ENCODE results near the gene ATG16L2.
A peak's percentile ranks its signal among the peaks of the same experiment; 100 is the strongest.

The ATG16L2 gene

GRCh38 chr11:72812967-72813739 lies 1.1 kb upstream of the ATG16L2 start:
- Histone ChIP-seq H3K79me2 (ENCODE audit: insufficient read depth, low read length) (peaks cover 24% of the 10 kb centered on the region), H3K9me3 (ENCODE audit: insufficient read depth, low read length) (no peaks in the 10 kb centered on the region), H3K4me2 (ENCODE audit: low read depth, low read length, poor library complexity, severe bottlenecking) (peak overlapping the region; percentile 89), H2AFZ (ENCODE audit: low read depth, low read length, severe bottlenecking) (peak overlapping the region; percentile 70), H3K9ac (ENCODE audit: low read length) (peak overlapping the region; percentile 82), H3K36me3 (ENCODE audit: low read length) (no peaks in the 10 kb centered on the region), H3K4me3 (ENCODE audit: insufficient read depth, low read length, poor library complexity, severe bottlenecking) (peak overlapping the region; percentile 85), H3K27ac (ENCODE audit: low read depth, low read length) (peak overlapping the region; percentile 83), H3F3A (ENCODE audit: insufficient read depth) (peaks cover 14% of the 10 kb centered on the region), H3K9me2 (replicated peaks; ENCODE audit: insufficient read depth, low read length) (no peaks in the 10 kb centered on the region), H3K27me3 (ENCODE audit: low read length) (no peaks in the 10 kb centered on the region), H4K20me1 (ENCODE audit: low read depth, low read length) (no peaks in the 10 kb centered on the region)
- TF ChIP-seq CTCF (IDR thresholded peaks at IDR 0.05; ENCODE audit: insufficient read depth, low read length, poor library complexity, severe bottlenecking) (peak; percentile 87), EZH2phosphoT487 (conservative IDR thresholded peaks at IDR 0.05; ENCODE audit: low read length) (no peak)

- no peaks in the 10 kb centered on the region for H3K27me3 ChIP-seq (ENCODE audit: low read length)
- H3K4me2 ChIP-seq (ENCODE audit: low read depth, low read length, poor library complexity, severe bottlenecking), result peak overlapping the region; percentile 89
- no peaks in the 10 kb centered on the region for H3K9me3 ChIP-seq (ENCODE audit: insufficient read depth, low read length)
- peak overlapping the region; percentile 83 for H3K27ac ChIP-seq (ENCODE audit: low read depth, low read length)
- peak overlapping the region; percentile 70 for H2AFZ ChIP-seq (ENCODE audit: low read depth, low read length, severe bottlenecking)
- no peaks in the 10 kb centered on the region for H3K9me2 ChIP-seq (replicated peaks; ENCODE audit: insufficient read depth, low read length)
- peak overlapping the region; percentile 85 for H3K4me3 ChIP-seq (ENCODE audit: insufficient read depth, low read length, poor library complexity, severe bottlenecking)
- H3K36me3 ChIP-seq (ENCODE audit: low read length), result no peaks in the 10 kb centered on the region
- H4K20me1 ChIP-seq (ENCODE audit: low read depth, low read length), result no peaks in the 10 kb centered on the region
- H3F3A ChIP-seq (ENCODE audit: insufficient read depth), result peaks cover 14% of the 10 kb centered on the region
- TF ChIP-seq EZH2phosphoT487 (conservative IDR thresholded peaks at IDR 0.05; ENCODE audit: low read length), result no peak
- no peak for TF ChIP-seq CTCF (IDR thresholded peaks at IDR 0.05; ENCODE audit: insufficient read depth, low read length, poor library complexity, severe bottlenecking)
- peaks cover 24% of the 10 kb centered on the region for H3K79me2 ChIP-seq (ENCODE audit: insufficient read depth, low read length)
- peak overlapping the region; percentile 82 for H3K9ac ChIP-seq (ENCODE audit: low read length)
Measured at GRCh38 chr11:72813740-72814285, 398 bp upstream of the ATG16L2 start.

GRCh38 chr11:72815110-72815618 lies 953 bp downstream of the ATG16L2 start:
- Histone ChIP-seq H3K9me3 (ENCODE audit: insufficient read depth, low read length) (no peaks in the 10 kb centered on the region), H4K20me1 (ENCODE audit: low read depth, low read length) (no peaks in the 10 kb centered on the region), H3K79me2 (ENCODE audit: insufficient read depth, low read length) (peaks cover 24% of the 10 kb centered on the region), H2AFZ (ENCODE audit: low read depth, low read length, severe bottlenecking) (peak overlapping the region; percentile 70), H3K9ac (ENCODE audit: low read length) (peak overlapping the region; percentile 82), H3K36me3 (ENCODE audit: low read length) (no peaks in the 10 kb centered on the region), H3K4me3 (ENCODE audit: insufficient read depth, low read length, poor library complexity, severe bottlenecking) (peak overlapping the region; percentile 85), H3K4me2 (ENCODE audit: low read depth, low read length, poor library complexity, severe bottlenecking) (peak overlapping the region; percentile 89), H3F3A (ENCODE audit: insufficient read depth) (peaks cover 16% of the 10 kb centered on the region), H3K27ac (ENCODE audit: low read depth, low read length) (peak overlapping the region; percentile 83), H3K9me2 (replicated peaks; ENCODE audit: insufficient read depth, low read length) (no peaks in the 10 kb centered on the region), H3K27me3 (ENCODE audit: low read length) (no peaks in the 10 kb centered on the region)
- TF ChIP-seq EZH2phosphoT487 (conservative IDR thresholded peaks at IDR 0.05; ENCODE audit: low read length) (no peak), CTCF (IDR thresholded peaks at IDR 0.05; ENCODE audit: insufficient read depth, low read length, poor library complexity, severe bottlenecking) (no peak)
